GM19025 (cell line): ENCODE results near the gene ALG12.

Experiments used
- ATAC-seq: cut with Tn5 transposase; IDR thresholded peaks from one replicate; pipeline ENCODE4 v1.9.1; 2021; ENCODE audit warnings: mild to moderate bottlenecking, low read depth, moderate library complexity; ENCODE audit not compliant: unreplicated experiment

ALG12 gene

GRCh38 chr22:49915610-49916009 lies 2.6 kb downstream of the ALG12 start:
- no peak for ATAC-seq

DNA sequence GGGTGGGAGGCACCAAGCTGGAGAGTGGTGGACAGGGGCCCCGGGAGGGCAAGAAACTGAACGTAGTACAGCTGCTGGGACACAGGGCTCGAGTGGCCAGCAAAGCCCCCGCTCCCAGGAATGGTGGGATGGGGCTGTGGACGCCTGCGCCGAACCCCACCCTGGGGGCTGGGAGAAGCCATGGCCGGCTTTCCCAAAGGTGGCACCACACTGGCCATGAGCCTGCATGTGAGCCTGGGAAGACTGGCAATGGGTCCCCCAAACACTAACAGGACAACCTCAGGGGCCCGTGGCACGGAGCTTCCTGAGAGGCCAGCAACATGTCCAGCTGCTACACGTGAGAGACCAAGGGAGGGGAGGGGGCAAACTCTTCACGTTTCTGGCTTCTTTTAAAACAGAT lies 4.0 kb downstream of the ALG12 start:
- no peak for ATAC-seq

DNA sequence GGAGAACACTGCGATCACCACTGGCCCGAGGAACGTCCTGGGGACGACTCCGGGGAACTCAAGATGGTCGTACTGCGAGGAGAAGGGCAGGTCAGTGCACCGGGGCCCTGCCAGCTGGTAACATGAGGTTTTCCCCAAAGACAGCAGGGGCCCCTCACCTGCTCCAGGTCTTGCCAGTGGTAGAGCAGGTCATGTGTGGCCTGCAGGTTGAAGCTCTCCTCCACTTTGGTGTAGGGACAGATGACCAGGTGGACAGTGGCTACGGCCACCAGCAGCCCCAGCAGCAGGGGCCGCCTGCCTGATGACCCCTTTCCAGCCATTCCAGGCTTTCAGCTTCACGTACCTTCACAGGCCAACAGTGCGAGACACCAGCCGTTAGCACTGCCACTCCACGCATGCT lies 4.8 kb downstream of the ALG12 start:
- ATAC-seq = no peak

DNA sequence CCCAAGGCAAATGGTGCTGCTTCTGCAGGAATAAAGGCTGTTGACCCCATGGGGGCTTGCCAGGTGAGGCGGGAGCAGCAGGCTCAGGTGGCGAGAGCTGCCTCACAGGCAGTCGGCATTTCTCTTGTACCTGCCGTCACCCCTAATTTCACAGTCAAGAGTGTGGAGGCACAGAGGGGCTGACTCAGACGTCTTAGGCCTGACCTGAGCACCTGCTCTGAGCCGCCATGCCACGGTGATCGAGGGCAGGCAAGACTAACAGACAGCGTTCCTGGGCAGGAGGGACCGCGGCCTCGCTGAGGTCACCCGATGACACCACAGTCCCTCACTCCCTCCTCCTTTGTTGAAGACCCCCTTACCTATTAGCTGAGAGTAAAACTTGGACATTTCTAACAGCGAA lies 5.2 kb downstream of the ALG12 start:
- no peak for ATAC-seq

DNA sequence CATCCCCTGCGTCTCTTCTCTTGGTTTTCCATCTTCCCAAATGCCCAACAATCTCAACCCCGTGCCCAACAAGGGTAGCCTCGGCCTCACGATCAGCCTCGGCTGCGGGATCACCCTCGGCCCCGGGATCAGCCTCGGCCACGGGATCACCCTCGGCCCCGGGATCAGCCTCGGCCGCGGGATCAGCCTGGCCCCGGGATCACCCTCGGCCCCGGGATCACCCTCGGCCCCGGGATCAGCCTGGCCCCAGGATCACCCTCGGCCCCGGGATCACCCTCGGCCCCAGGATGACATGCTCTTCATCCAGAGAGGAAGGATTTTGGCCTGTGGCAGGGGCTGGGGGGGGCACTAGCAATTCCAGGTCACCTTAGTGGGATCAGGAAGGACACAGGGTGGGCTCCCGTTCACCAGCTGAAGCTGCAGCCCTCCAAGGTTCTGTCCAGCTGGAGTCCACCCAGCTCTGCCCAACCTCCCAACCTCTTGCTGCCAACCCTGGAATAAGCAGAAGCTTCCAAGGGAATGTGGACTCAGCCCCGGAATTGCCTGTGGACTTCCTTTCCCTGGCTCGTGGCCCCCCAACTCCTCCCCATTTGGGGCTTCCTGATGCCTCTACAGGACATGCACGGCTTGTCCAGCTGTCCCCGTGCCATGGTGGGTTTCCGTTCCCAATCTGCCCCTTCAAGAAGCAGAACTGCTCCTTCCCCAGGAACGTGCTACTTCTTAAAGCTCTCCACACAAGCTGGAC lies 6.2 kb downstream of the ALG12 start:
- no peak for ATAC-seq

GRCh38 chr22:49910229-49911155 lies 7.7 kb downstream of the ALG12 start:
- ATAC-seq = no peak

- ATAC-seq = no peak
These were observed 8.6 kb downstream of the ALG12 start for GRCh38 chr22:49909476-49910205.

- ATAC-seq = no peak
These were observed 10.4 kb downstream of the ALG12 start for GRCh38 chr22:49907807-49908206.

DNA sequence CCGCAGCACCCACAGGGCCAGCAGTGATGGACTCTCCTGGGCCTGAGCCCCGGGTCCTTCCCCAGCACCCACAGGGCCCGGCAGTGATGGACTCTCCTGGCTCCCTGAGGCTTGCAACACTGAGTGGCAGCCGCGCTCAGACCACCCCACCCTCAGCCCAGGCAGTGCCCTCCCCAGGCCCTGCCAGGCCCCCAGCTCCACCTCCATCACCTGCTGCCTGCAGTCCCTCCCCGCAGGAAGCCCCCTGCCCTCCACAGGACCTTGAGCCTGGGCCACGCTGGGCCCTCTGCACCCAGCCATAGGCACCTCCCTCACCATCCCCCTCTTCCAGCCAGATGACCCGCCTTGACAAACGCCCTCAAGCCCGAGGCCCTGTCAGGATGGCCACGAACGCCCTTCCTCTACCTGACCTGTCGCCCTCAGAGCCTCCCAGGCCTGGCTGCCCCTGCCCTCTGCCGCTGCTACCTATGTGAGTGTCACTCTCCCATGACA lies 11.4 kb downstream of the ALG12 start:
- no peak for ATAC-seq

DNA sequence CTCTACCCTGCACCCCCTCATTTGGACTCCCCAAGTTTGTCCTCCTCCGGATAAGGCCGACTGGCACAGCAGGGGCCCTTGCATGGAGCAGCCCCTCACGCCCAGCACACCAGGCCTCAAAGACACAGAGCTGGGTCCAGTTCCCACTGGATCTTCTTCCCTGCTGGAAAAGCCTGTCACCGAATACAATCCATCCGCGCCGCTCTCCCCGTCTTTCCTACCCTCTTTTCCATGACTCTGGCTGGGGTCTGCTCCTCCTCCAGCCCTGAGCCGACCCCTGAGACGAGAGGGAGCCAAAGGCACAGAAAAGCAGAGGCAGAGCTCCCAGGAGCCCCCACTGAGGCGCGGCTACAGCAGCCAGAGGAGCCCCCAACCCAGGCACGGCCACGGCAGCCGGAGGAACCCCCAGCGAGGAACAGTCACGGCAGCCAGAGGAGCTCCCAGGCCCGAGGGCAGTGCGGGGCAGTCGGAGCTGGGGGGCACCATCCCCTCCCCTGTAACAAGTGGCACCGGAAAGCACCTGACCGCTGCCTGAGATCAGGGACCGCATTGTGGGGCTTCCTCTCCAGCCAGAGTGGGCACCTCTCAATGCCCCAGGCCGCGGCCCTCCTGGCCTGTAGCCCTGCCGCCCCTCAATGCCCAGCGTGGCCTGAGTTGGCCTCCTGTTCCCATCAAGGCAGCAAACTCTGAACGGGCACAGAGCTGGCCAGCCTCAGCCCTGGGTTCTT lies 12.0 kb downstream of the ALG12 start:
- ATAC-seq = no peak

- no peak for ATAC-seq
These were observed 12.8 kb downstream of the ALG12 start for GRCh38 chr22:49905465-49905864.

DNA sequence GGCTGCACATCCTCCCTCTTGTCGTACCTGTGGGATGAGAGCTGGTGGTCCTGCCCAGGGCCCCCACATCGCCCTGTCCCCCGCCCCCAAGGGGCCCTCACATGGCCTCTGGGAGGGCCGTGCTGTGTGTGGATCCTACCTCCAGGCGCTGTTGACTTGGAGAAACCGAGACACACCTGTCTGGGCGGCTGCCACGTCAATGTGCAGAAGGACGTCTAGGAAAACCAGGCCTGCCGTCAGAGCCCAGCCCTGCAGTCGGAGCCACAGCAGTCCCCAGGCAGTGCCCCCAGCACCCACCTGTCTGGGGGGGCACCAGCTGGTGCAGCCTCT lies 14.2 kb downstream of the ALG12 start:
- ATAC-seq = no peak

GRCh38 chr22:49903322-49904039 lies 14.8 kb downstream of the ALG12 start:
- ATAC-seq = no peak

GRCh38 chr22:49901457-49901856 lies 16.8 kb downstream of the ALG12 start:
- no peak for ATAC-seq

- no peak for ATAC-seq
These were observed 17.6 kb downstream of the ALG12 start for GRCh38 chr22:49900441-49901230.

DNA sequence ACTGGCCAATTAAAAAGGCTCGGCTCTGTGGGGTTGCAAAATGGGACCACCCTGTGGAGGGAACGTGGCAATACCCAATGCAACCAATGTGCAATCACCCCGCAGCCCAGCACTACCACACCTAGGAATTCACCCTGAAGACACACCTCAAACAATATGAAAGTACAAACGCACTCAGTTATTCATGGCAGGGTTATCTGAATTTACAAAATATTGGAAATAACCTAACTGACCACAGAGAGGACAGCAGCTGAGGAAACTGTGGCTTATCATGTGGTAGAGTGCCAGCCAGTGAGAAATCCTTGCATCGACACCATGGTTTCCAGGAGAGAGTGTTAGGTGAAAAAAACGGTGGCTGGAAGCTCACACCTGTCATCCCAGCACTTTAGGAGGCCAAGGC lies 18.7 kb downstream of the ALG12 start:
- ATAC-seq = no peak

- ATAC-seq = no peak
These were observed 21.1 kb downstream of the ALG12 start for GRCh38 chr22:49897015-49897684.

- ATAC-seq = no peak
These were observed 22.0 kb downstream of the ALG12 start for GRCh38 chr22:49896201-49896600.
